Right atrium auricular region (tissue), 2 donors: ENCODE results near the gene ACTR1A. TPM values are rescaled to one million over a fixed set of nuclear protein-coding genes. Genes with fewer than 3 reads are reported as not detected.

ENCODE experiments used
- DNase-seq: peaks from one replicate; pipeline ENCODE4 v3.0.0-alpha.2; 2019; ENCODE audit warnings: low spot score
- H3K27ac ChIP-seq, 2 donors: fragments of 200-600 bp; sonication (generic); 1 replicate in 1 of 2; 2 replicates in 1 of 2; pipeline ENCODE4 v1.5.1; 2016 to 2019
- H3K27me3 ChIP-seq, 2 donors: fragments of 200-600 bp; sonication (generic); one replicate each; pipeline versions ENCODE4 v1.5.1 to v1.6.0; 2017 to 2019
- H3K36me3 ChIP-seq: fragments of 200-600 bp; sonication (generic); one replicate; pipeline ENCODE4 v1.5.1; 2016
- H3K4me1 ChIP-seq, 2 donors: fragments of 200-600 bp; sonication (generic); one replicate each; pipeline versions ENCODE4 v1.5.1 to v1.6.0; 2017 to 2019
- H3K4me3 ChIP-seq, 2 donors: fragments of 200-600 bp; sonication (generic); 1 replicate in 1 of 2; 2 replicates in 1 of 2; pipeline ENCODE4 v1.5.1; 2017 to 2019; ENCODE audit warnings: mild to moderate bottlenecking in 1 of 2, moderate library complexity in 1 of 2
- H3K9me3 ChIP-seq, 2 donors: fragments of 200-600 bp; sonication (generic); one replicate each; pipeline ENCODE4 v1.5.1; 2019
- CTCF ChIP-seq, 2 donors: fragments of 200-600 bp; sonication (generic); IDR thresholded peaks; one replicate each; pipeline ENCODE4 v1.5.1; 2019; ENCODE audit warnings: antibody characterized with exemption in 2 of 2
- total RNA-seq, 2 donors: library from RNA; depleted of rRNA; stranded (reverse); fragments of >200 nt; gene quantifications; one replicate each; pipeline ENCODE4 v1.1.0, GENCODE V29; 2016

Gene ACTR1A
- total RNA-seq, 2 donors from 2014 or later = 107 to 124 TPM

GRCh38 chr10:102492344-102492939 lies 10.1 kb downstream of the ACTR1A start:
- H3K27ac ChIP-seq = peak overlapping the region; percentile 20 to 36
- no peaks in the 10 kb centered on the region for H3K9me3 ChIP-seq
- no peak for DNase-seq
- H3K4me3 ChIP-seq = no peak overlapping the region
- peaks cover 34% of the 10 kb centered on the region for H3K36me3 ChIP-seq
- no peak for TF ChIP-seq CTCF (IDR thresholded peaks at IDR 0.05)
- peaks cover 0 to 29% of the 10 kb centered on the region in 2 donors for H3K4me1 ChIP-seq
- no peaks in the 10 kb centered on the region for H3K27me3 ChIP-seq

GRCh38 chr10:102491136-102491535 lies 11.4 kb downstream of the ACTR1A start:
- TF ChIP-seq CTCF (IDR thresholded peaks at IDR 0.05) = no peak
- DNase-seq = no peak
- H3K4me3 ChIP-seq = no peak overlapping the region
- peaks cover 0 to 29% of the 10 kb centered on the region in 2 donors for H3K4me1 ChIP-seq
- H3K27ac ChIP-seq = no peak overlapping the region
- peaks cover 47% of the 10 kb centered on the region for H3K36me3 ChIP-seq
- H3K27me3 ChIP-seq = no peaks in the 10 kb centered on the region
- H3K9me3 ChIP-seq = no peaks in the 10 kb centered on the region

GRCh38 chr10:102485093-102485784 lies 17.3 kb downstream of the ACTR1A start:
- Histone ChIP-seq H3K36me3 (peaks cover 100% of the 10 kb centered on the region), H3K27me3 (no peaks in the 10 kb centered on the region), H3K9me3 (no peaks in the 10 kb centered on the region), H3K4me3 (no peak overlapping the region), H3K4me1 (no peaks in the 10 kb centered on the region), H3K27ac (no peak overlapping the region)
- no peak for DNase-seq
- TF ChIP-seq CTCF (IDR thresholded peaks at IDR 0.05) = no peak

GRCh38 chr10:102484021-102484420 lies 18.5 kb downstream of the ACTR1A start:
- peaks cover 99% of the 10 kb centered on the region for H3K36me3 ChIP-seq
- no peak overlapping the region for H3K27ac ChIP-seq
- H3K4me3 ChIP-seq = no peak overlapping the region
- H3K9me3 ChIP-seq = no peaks in the 10 kb centered on the region
- DNase-seq = no peak
- TF ChIP-seq CTCF (IDR thresholded peaks at IDR 0.05) = no peak
- no peaks in the 10 kb centered on the region for H3K27me3 ChIP-seq
- peaks cover 0 to 7% of the 10 kb centered on the region in 2 donors for H3K4me1 ChIP-seq

- Histone ChIP-seq H3K27ac (no peak overlapping the region), H3K36me3 (peaks cover 63% of the 10 kb centered on the region), H3K27me3 (no peaks in the 10 kb centered on the region), H3K9me3 (no peaks in the 10 kb centered on the region), H3K4me1 (peaks cover 0 to 7% of the 10 kb centered on the region in 2 donors), H3K4me3 (no peak overlapping the region)
- TF ChIP-seq CTCF (IDR thresholded peaks at IDR 0.05) = no peak
- DNase-seq = no peak
Measured at GRCh38 chr10:102480396-102480795, 22.1 kb downstream of the ACTR1A start.
